Activated T-helper 1 cell treated with Interleukin-2 at 50 U/mL for 16 hours (primary cell): ENCODE results near the gene PGM1.

Source experiments
- DNase-seq: peaks from one replicate; pipeline ENCODE4 v3.0.0-alpha.2; 2020; ENCODE audit warnings: low read depth

Gene PGM1

DNA sequence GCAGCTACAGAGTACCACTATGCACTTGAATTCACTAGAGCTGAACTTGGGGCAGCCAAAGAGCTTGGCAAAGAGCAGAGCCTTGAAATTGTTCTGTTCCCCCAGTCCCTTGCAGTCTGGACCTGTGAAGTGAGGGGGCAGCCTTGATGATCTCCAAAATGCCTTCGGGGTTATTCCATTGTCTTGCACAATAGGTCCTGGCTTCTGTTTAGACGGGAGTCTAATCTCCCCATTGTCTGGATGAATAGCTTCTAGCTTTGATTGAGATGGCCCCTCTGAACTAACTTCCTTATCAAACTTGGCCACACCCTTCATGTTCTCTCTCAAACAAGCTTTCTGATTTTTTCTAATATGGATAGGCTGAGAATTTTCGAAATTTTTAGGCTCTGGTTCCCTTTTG, 72.6 kb downstream of the PGM1 start:
- no peak for DNase-seq

DNA sequence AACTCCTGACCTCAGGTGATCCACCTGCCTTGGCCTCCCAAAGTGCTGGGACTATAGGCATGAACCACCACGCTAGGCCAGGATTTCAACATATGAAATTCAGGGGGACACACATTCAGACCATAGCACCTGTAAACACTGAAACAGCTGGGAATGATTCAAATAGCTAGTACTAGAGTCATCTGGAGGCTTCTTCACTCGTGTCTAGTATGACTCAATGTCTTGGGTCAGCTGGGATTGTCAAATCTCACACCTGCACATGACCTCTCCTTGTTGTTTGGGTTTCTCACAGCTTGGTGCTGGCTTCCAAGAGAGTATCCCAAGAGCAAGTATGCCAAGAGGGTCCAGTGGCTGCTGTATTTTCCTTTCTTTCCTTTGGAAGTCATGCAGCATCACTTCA, 75.1 kb downstream of the PGM1 start:
- DNase-seq, result no peak

DNA sequence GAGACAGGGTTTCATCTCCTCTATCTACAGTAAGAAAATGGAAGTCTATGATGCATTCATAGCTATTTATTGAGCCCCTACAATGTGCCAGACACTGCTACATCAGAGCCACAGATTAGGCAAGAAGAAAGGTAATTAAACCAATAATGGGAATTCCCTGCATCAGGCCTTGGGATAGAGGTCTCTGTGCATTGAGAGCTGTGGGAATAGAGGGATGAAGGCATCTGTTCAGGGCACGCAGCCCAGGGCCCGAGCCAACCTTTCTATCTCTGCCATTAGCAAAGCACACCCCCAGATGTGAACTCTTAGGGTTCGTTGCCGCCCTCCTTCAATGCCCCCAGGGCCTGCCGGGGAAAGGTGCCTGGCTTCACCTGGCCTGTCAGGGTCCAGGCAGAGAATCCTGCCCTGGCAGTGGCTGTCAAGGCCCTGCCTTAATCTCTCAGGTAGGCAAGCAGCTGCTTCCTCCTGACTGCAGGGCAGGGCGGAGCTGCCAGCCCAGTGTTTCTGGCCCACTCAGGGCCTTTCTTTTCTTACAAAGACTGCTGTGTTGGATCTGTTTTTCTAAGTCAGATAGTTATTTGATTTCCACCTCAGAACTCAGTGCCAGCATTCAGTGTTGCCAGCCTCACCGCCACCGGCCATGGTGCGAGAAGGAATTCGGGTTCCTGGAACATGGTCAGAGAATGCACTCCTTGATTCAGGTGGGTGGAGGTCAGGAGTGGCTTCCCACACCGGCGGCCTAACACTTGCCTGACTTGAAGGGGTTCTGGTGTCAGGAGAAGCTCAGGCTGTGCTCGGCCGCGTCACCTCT, 76.1 kb downstream of the PGM1 start:
- DNase-seq, result no peak

DNA sequence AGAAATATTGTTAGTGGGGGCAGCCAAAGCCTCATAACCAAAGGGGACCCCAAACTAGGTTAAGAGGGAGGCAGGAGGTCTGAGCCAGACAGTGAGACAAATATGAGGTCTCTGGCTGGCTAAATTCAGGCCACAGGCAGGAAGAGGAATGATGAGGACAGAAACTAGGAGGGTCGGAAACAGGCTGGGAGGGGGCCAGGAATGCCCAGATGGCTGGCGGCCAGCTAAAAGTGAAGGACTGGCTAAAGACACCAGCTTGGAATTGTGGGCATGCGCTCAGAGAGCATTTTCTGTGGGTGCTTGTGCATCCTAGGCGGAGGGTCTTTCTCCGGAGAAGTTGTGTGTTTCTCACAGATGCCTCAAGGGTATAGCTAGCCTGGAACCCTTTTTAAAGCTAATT, 77.0 kb downstream of the PGM1 start:
- no peak for DNase-seq

DNA sequence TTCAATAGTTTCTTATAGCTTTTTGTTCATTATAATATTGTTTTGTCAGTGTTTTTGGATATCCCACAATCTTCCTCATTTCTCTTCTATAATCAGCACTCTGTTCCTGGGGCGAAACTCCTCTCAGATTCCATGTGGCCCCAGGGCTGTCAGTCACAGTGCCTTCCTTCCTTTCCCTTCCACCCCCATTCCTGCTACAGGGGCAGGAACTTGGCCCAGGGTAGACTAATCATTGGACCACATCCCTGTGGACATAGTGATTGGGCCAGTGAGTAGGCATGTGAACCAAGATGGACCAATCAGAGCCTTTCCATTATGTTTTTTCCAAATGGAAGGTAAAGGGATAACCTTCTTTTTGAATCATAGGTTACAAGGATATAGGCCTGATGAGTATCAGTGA, 78.3 kb downstream of the PGM1 start:
- no peak for DNase-seq

DNA sequence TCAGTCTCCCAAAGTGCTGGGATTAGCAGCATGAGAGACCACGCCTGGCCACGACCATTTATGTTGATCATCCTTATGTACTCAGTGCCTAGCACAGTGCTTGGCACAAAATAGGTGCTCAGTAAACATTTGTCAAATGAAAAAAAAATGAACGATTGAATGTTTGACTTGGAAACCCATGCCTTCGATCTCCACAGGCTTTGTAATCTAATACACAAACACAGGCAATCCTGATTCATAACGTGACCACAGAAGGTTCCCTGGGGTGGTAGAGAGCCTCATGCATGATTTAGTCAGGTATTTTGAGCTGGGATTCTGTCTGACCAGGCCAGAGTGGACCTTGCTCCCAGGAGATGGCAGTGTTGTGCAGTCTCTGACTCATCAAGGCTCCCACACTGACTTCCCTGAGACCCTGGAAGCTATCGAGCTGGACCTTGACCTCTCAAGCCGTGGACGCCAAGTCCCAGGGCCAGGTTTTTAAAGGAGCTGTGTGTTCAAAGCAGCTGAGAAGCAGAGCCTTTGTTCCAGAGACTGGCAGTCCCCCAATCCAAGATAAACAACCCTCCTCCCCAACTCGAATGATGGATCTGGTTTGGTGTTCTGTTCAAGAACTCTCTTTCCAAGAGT, 81.1 kb downstream of the PGM1 start:
- no peak for DNase-seq

DNA sequence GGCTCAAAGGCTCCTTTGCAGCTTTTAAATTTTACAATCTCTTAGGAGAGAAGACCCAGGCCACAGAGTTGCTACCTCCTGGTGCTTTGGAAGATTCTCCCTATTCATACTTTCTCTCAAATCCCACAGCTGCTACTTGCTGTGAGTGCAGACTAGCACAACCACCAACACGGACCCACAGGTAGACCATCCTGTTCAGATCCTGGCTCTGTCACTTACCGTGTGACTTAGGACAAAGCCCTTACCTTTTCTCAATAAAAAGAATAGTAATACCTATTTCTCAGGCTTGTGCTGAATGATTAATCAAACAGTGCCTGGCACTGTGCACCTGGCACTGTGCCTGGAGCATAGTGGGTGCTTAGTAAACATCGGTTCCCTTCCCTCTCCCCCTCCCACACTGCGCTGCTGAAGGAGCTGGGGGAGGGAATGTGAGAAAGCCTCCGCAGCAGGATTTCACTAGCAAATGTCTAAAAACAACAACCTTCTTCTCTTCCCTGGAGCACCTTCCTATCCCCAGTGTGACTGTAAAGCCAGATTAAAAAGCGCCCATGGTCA, 81.7 kb downstream of the PGM1 start:
- no peak for DNase-seq

DNA sequence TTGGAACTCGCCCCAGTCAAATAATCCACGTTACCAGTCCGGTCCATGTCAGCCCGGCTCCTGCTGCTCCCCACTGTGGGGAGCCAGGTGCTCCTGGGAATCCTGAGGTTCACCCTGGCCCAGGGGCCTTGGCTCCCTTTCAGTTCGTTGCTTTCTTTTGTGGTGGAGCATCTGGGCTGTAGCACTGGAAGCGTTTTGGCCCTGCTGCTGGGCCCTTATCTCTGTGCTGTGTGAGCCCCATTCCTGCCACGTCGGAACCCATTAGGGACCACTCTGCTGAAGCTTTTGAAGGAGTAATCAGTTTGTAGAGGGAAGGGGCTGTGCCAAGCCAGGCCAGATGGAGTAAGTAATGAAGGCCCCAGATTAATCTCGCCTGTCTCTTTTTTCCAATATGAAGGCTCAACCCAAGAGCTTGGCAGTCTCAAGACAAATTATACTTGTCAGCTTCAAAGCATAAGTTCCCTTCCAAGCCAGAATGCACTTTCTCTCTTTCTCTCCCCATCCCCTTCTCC, 82.3 kb downstream of the PGM1 start:
- DNase-seq, result no peak

DNA sequence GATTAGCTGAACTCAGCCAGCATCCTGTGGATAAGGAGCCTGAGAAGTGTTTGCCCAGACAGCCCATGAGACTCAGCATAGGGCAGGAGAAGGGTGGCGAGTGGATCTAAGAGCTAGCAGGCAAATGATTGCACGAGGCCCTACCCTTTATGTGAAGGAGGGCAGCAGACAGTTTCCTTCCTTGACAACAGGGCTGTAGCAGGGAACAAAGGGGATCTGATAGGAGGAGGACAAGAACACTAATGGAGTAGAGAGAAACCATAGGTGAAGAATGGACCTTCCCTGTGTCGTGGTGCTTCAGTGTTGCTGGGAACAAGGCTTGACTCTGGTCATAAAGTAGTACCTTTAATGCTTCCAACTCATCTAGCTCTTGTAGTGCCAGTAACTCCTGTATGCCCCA, 84.3 kb downstream of the PGM1 start:
- DNase-seq, result no peak

DNA sequence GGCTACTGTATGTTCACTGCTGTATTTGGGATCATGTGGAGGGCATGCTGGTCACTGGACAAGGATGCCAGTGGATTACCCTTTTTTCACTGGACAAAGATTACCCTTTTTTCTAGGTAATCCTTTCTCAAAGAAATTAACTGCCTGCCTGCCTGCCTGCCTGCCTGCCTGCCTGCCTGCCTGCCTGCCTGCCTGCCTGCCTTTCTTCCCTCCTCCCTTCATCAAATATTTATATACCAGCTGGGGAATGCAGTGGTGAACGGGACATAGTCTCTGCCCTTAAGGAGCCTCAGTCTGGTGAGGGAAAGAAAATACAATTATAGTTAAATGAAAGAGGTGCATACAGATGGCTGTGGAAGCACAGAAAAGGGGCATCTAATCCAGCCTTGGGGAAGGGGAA, 85.0 kb downstream of the PGM1 start:
- DNase-seq, result no peak

DNA sequence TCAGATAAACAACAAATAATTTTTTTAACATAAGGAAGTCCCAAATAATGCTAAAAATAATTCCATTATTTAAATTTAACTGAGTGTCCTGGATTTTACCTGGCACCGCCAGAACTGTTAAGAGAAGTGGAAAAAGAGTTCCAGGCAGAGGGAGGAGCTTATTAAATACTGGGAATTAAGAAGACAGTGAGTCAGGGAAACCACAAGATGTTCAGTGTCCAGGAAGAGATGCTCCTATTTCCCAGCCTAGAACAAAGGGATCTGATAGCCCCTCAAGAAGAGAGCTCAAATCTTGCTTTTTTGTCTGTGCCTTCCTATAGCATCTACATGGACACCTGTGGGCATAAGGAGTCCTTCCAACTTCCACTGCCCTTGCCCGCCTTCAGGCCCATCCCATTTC, 85.9 kb downstream of the PGM1 start:
- DNase-seq, result no peak

DNA sequence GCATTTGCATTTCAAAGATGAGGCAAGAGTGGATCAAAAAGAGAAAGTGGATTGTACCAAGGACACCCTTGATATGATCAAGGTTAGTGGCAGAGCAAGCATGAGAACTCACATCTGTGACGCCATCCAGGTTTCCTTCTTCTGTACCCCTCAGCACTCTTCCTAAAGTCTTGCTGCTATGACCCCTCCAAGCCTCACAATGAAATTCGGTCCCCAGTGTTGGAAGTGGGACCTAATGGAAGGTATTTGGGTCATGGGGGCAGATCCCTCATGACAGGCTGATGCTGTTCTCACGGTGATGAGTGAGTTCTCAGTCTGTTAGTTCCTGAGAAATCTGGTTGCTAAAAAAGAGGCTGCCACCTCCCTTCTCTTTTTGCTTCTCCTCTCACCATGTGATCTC, 86.4 kb downstream of the PGM1 start:
- DNase-seq, result no peak

DNA sequence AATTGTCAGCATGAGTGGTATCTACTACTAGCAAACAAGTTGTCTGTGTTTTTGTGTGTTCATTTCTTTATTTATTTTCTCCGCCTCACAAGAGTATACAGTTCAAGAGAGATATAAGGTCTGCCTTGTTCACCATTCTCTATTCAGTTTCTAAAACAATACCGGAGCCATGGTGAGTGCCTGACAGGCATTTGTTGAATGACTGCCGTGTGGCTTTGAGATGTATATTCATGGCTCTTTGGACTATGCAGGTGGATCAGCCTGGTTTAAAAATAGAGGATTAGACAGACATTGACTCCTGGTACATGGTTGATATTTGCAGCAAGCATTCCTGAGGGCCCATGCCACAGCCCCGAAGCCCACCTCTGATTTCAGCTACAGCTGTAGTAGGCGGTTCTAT, 89.7 kb downstream of the PGM1 start:
- DNase-seq, result no peak

DNA sequence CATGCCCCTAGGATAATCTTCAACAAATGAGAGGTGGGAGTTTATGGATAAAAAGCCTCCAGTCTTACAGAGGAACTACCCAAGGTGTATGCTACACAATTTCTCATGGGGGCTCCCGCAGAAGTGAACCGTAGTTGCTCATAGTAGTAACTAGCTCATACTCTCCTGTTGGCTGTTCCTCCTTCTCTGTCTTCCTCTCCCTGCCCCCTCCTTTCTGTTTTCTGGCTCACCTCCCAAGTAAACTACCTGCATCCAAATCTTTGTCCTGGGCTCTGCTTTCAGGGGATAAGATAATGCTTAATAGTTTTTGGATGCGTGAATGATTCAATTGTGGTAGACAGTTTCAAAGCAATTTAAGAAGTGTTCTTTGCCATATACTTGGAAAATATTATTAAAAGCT, 90.5 kb downstream of the PGM1 start:
- no peak for DNase-seq

DNA sequence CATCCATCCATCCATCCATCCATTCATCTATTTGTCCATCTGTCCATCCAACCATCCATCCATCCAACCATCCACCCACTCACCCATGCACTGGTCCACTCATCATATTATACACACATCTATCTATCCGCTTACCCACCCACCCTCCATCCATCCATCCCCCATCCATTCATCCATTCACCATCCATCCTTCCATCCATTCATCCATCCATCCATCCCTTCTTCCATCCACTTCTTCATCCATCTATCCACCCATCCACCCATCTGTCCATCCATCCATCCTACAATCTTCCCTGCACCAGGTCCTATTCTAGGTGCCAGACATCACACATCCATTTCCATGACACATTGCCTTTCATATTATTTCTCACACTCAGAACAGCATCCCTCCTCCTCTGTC, 93.5 kb downstream of the PGM1 start:
- no peak for DNase-seq

DNA sequence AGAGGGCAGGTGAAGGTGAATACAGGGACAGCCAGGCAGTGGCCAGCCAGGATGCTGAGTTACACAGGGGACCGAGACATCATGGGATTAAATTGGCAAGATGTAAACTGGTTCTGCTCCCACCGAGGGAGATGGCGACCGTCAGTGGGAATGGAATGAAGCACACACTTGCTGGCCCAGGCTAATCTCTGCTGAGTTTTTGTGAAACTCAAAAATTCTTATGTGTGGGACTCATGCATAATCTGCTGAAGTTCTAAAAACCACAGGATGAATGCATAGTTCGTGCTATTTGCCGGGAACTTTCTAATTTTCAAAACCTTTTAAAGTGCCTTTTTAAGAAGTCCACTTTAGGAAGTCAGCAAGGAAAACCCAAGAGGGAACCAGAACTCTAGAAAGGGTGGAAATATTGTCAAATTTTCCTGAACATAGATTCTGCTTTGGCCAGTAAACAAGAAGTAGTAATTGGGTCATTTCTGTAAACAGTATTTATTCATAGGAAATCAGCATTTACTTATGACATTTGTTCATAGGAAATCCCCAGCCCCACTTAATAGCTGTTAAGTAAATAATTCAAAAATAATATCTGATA, 95.2 kb downstream of the PGM1 start:
- no peak for DNase-seq

DNA sequence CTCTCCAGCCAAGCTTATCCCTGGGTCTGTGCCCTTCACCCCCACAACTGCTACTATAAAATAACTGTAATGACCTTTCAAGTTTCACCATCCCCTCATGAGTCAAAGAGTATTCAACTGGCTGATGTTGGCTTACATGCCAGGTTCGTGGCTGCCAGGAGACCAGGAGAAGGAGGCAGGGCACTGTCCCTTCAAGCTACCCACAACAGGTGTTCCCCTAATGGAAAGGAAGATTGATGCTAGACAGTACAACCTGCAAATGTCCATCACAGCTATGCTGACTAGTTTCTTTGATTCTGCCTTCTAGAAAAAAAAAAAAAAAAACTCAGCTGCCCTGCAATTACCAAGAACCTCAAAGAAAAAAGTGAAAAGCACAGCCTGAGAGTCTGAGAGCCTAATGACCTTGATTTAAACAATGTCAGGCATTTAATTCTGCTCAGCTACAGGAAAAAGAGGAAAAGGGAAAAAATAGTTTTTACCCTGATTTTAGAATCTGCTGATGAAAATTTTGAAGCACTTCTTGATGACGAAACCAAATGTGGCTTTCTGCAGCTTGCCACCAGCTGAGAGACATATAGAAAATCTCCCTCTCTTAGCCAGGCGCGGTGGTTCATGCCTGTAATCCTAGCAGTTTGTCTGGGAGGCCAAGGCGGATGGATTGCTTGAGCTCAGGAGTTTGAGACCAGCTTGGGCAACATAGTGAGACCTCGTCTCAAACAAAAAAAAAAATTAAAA, 97.9 kb downstream of the PGM1 start:
- DNase-seq, result no peak

DNA sequence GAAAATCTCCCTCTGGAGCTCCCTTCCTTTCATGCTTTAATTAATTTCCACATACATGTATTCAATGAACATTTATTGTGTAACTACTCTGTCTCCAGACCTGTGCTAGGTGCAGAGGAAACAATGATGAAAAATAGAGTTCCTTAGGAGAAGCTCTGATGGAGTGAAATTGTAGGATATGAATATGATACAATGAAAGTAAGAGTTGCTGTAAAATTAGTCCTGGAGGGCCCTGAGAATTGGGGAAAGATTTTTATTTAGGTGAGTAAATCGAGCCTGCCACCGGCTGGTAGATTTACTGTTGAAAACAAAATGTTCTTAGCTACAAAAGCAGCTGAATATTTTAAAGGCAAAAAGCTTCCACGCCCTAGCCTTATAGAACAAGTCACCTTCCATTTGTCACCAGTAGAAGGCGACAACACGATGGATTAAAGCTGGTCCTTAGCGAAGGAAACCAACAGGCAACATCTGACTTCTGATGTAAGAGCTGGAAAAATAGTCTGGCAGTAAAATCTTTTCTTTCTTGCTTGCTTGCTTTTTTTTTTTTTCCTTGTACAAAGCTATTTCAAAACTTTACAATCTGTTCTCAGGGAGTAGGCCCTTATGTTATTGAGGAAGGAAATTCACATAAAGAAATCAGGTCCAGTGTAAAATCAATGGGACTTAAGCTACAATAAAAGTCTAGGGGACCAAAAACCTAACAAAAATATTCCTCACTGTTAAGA, 98.7 kb downstream of the PGM1 start:
- no peak for DNase-seq

DNA sequence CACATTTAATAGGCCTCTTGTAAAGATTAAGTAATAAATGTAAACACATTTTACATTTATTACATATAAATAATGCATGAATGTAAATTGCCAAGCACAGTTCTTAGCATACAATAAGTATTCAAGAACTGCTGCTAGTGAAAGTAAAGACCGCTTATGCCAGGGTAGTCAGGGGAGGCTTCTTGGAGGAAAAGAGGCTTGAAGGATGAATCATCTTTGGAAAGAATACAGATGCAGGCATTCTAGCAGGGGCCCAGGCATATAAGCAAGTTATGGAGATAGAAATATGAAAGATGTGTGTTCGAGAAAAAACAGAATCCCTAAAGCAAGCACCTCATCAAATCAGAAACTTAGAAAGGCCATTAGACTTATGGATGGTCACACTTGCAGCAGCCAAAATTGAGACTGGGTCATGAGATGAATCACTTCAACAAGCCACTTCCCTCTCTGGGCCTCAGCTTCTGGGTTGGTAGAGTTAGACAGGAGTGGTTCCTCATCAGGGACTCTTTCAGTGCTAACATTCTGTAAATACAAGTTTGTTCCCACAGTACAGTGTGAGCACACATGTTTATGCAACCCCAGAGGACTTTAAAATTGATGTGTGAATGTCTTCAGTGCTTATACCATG, 100.8 kb downstream of the PGM1 start:
- DNase-seq, result no peak

DNA sequence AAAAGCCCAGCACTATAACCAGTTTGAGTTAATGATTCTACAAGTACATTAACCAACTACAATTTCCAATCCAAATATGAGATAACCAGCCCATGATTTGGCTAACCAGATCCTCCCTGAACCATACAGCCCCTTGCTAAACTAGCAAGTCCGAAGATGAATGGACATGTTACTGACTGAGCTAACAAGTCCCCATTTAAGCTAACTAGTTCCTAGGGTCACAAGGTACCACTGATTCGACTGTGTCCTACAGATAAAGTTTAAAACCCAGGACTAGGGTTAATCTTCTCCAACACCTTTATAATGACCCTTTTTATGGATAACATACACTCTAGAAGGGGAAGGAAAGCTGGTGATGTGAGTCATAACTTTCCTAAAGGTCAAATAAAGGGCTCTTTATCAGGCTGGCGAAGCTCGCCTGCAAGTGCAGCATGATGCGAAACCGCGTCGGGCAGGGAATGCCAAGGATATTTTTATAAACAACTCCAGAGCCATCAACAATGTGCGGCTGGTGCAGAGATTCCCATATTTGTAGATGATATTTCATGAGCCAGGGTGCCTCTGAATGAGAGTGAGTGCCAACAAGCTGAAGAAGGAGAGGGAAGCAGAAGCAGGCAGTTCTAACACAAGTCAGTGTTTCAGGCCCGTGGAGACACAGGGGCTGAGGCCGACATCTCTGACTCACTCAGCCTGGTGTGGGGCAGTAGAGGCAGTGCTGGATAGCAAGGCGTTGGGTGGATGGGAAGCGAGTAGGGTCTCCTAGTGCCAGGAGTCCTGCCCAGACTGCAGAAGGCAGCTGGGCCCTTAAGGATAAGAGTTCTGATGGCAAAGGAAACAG, 105.0 kb downstream of the PGM1 start:
- DNase-seq, result no peak
